Measurements from ENCODE around the gene CDK2AP2. TPM values are rescaled to one million over a fixed set of nuclear protein-coding genes. Genes with fewer than 3 reads are reported as not detected.

Gene CDK2AP2
- total and polyA plus RNA-seq, 9 of the 15 experiments (the other 6 are each of a cell fraction or from before 2014, with no cell fraction given) = 4.4 to 47.4 (median 21.7) TPM

GRCh38 chr11:67507864-67508485 lies at the start of gene CDK2AP2 (continued):
- TF ChIP-seq DEAF1 (CRISPR knock-in tag; IDR thresholded peaks at IDR 0.05) (0 out of 2 replicates have a peak, but pooled peaks have one; percentile 7), CHD1 (IDR thresholded peaks at IDR 0.05; ENCODE audit: low read length) (peak; percentile 74), BCLAF1 (IDR thresholded peaks at IDR 0.05; ENCODE audit: borderline replicate concordance in 1 of 2, control insufficient read depth in 1 of 2, low read depth in 2 of 2, low read length in 1 of 2) (no peak), NFE2L1 (tag; IDR thresholded peaks at IDR 0.05; ENCODE audit: borderline replicate concordance, low read depth) (no peak), BRCA1 (IDR thresholded peaks at IDR 0.05) (no peak), BRCA1 (CRISPR knock-in tag; IDR thresholded peaks at IDR 0.05) (no peak), RCOR1 (IDR thresholded peaks at IDR 0.05; ENCODE audit: borderline replicate concordance in 1 of 2, low read depth in 2 of 2, low read length in 2 of 2) (peak; percentile 69 to 82; a peak in 3 of 4 replicates), TCF15 (CRISPR knock-in tag; IDR thresholded peaks at IDR 0.05) (no peak), KDM2B (CRISPR knock-in tag; IDR thresholded peaks at IDR 0.05) (no peak), MAZ (CRISPR knock-in tag; conservative IDR thresholded peaks at IDR 0.05 in 1 of 2, IDR thresholded peaks at IDR 0.05 in 1 of 2) (peak in 1 of 2 experiments; percentile 11; a peak in 1 of 4 replicates), JUN (IDR thresholded peaks at IDR 0.05; ENCODE audit: borderline replicate concordance, low read depth, low read length) (no peak), JUN (CRISPR knock-in tag; IDR thresholded peaks at IDR 0.05; ENCODE audit: borderline replicate concordance) (no peak), ZNF830 (CRISPR knock-in tag; IDR thresholded peaks at IDR 0.05) (peak; percentile 85; the same call in 1 of the 2 replicates), LCOR (CRISPR knock-in tag; IDR thresholded peaks at IDR 0.05) (0 out of 2 replicates have a peak, but pooled peaks have one; percentile 68), COPS2 (conservative IDR thresholded peaks at IDR 0.05) (no peak), E2F3 (CRISPR knock-in tag; IDR thresholded peaks at IDR 0.05) (0 out of 2 replicates have a peak, but pooled peaks have one; percentile 20), POLR2G (IDR thresholded peaks at IDR 0.05; ENCODE audit: low read depth, low read length) (peak; percentile 95), UBTF (IDR thresholded peaks at IDR 0.05; ENCODE audit: borderline replicate concordance in 1 of 2, low read depth in 2 of 2, low read length in 2 of 2) (no peak)
